RWPE2 (cell line): ENCODE measurements around the gene PRKACB.
"Not testable (repeated sequence)": the region's sequence is repeated elsewhere in the genome, so short reads cannot be mapped to it uniquely, and the experiment has no call there.

Experiments
- ATAC-seq: fragments of 200-7000 bp; cut with Tn5 transposase; 3 replicates; pipeline ENCODE4 v1.9.1; 2021; ENCODE audit warnings: low read depth
- DNase-seq: peaks from one replicate; pipeline ENCODE4 v3.0.0-alpha.2; 2020; ENCODE audit warnings: low spot score
- H3K27ac ChIP-seq: fragments of 450-650 bp; 2 replicates; pipeline ENCODE4 v1.5.1; 2017; ENCODE audit warnings: mild to moderate bottlenecking; ENCODE audit not compliant: poor library complexity, severe bottlenecking
- H3K27me3 ChIP-seq: fragments of 250-450 bp; sonication (Bioruptor Pico); 2 replicates; pipeline ENCODE4 v1.5.1; 2021; ENCODE audit warnings: mild to moderate bottlenecking, moderate library complexity; ENCODE audit not compliant: insufficient read depth, poor library complexity, severe bottlenecking
- H3K36me3 ChIP-seq: fragments of 250-450 bp; sonication (Bioruptor Pico); 2 replicates; pipeline ENCODE4 v1.5.1; 2020; ENCODE audit warnings: low read depth, mild to moderate bottlenecking, moderate library complexity
- H3K4me1 ChIP-seq: fragments of 250-450 bp; sonication (Bioruptor Pico); 2 replicates; pipeline ENCODE4 v1.5.1; 2021; ENCODE audit warnings: mild to moderate bottlenecking, moderate library complexity; ENCODE audit not compliant: insufficient read depth, poor library complexity, severe bottlenecking
- H3K4me3 ChIP-seq: fragments of 250-450 bp; sonication (Bioruptor Pico); 2 replicates; pipeline ENCODE4 v1.5.1; 2021; ENCODE audit warnings: mild to moderate bottlenecking, moderate library complexity; ENCODE audit not compliant: severe bottlenecking
- H3K9me3 ChIP-seq: fragments of 250-450 bp; sonication (Bioruptor Pico); 2 replicates; pipeline ENCODE4 v1.5.1; 2021; ENCODE audit warnings: mild to moderate bottlenecking, moderate library complexity; ENCODE audit not compliant: severe bottlenecking
- CTCF ChIP-seq: fragments of 450-650 bp; IDR thresholded peaks from one replicate; pipeline ENCODE4 v1.5.1; 2017; ENCODE audit warnings: mild to moderate bottlenecking, moderate library complexity; ENCODE audit not compliant: poor library complexity, severe bottlenecking

PRKACB gene

DNA sequence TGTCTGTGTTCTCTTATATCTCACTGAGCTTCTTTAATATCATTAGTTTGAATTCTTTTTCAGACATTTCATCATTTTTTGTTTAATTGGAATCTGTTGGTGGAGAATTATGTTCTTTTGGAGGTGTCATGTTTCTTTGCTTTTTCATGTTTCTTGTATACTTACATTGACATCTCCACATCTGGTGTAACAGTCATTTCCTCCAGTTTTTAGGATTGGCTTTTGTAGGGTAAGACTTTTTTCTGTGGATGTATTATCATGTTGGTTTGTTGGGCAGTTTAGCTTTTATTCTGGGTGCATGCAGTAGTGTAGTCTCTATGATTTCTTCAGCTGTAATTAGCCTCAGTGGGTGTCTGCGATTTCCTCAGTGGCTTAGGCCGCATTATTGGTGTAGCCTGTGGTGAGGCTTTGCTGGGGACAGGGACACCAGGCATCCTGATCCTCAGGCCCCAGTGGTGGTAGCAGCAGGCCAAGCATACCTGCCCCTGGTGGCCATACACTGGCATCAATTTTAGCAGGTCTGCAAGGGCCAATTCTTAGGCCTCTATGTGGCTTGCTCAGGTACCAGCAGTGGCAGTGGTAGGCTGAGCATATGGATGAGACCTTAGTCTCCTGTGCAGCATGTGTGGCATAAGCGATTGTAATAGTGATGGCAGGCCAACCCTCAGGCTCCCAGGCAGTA lies 79.8 kb downstream of the PRKACB start:
- Histone ChIP-seq H3K4me3 (no peak overlapping the region), H3K27me3 (no peaks in the 10 kb centered on the region), H3K36me3 (no peaks in the 10 kb centered on the region), H3K4me1 (no peaks in the 10 kb centered on the region), H3K27ac (no peak overlapping the region), H3K9me3 (peaks cover 3% of the 10 kb centered on the region)
- no peak for TF ChIP-seq CTCF
- DNase-seq (no peak), ATAC-seq (no peak)

GRCh38 chr1:84224905-84225304 lies 80.8 kb downstream of the PRKACB start:
- H3K4me3 ChIP-seq = no peak overlapping the region
- no peak overlapping the region for H3K27ac ChIP-seq
- H3K36me3 ChIP-seq = no peaks in the 10 kb centered on the region
- no peaks in the 10 kb centered on the region for H3K4me1 ChIP-seq
- H3K9me3 ChIP-seq = peaks cover 3% of the 10 kb centered on the region
- H3K27me3 ChIP-seq = no peaks in the 10 kb centered on the region
- no peak for ATAC-seq
- no peak for DNase-seq
- TF ChIP-seq CTCF = no peak

DNA sequence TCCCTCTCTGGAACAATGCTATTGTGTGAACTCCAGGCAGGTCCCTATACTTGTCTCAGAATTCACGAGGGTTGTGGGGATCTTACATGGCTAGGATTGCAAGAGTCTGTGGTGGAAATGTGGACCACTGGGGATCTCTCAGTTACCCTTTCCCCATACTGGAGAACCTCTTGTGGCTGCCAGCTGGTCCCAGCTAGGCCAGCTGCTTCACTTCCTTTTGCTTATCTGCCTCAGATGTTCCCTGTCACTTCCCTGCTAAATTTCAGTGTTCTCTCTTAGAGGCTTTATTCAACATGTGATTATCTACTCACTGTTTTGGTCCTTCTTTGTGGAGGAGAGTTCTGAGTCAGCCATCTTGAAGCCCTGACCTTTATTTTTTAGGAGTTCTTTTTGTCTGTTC lies 81.6 kb downstream of the PRKACB start:
- H3K27ac ChIP-seq = no peak overlapping the region
- no peak for TF ChIP-seq CTCF
- no peak overlapping the region for H3K4me3 ChIP-seq
- H3K27me3 ChIP-seq = no peaks in the 10 kb centered on the region
- H3K36me3 ChIP-seq = no peaks in the 10 kb centered on the region
- H3K4me1 ChIP-seq = no peaks in the 10 kb centered on the region
- ATAC-seq (no peak), DNase-seq (no peak)
- peaks cover 3% of the 10 kb centered on the region for H3K9me3 ChIP-seq

GRCh38 chr1:84232676-84233075 lies 88.6 kb downstream of the PRKACB start:
- not testable (repeated sequence) for DNase-seq, ATAC-seq, H3K4me3 ChIP-seq, H3K9me3 ChIP-seq, H3K4me1 ChIP-seq, H3K27ac ChIP-seq, H3K36me3 ChIP-seq, H3K27me3 ChIP-seq

- H3K4me3 ChIP-seq = no peak overlapping the region
- no peaks in the 10 kb centered on the region for H3K27me3 ChIP-seq
- no peaks in the 10 kb centered on the region for H3K36me3 ChIP-seq
- no peak for ATAC-seq
- no peak for DNase-seq
- no peak for TF ChIP-seq CTCF
- H3K27ac ChIP-seq = no peak overlapping the region
- H3K4me1 ChIP-seq = no peaks in the 10 kb centered on the region
- H3K9me3 ChIP-seq = no peaks in the 10 kb centered on the region
Observed at GRCh38 chr1:84236256-84236655, 92.2 kb downstream of the PRKACB start.
